IMR-90 (cell line): ENCODE measurements around the gene STAT5A.

Experiments used
- CHD1 ChIP-seq: IDR thresholded peaks from 2 replicates; pipeline ENCODE4 v1.6.1; 2012; ENCODE audit warnings: low read depth, low read length, improper control_type of control experiment
- CTCF ChIP-seq: conservative IDR thresholded peaks from 2 replicates; pipeline ENCODE4 v1.5.1; 2012; ENCODE audit warnings: mild to moderate bottlenecking, low read depth, low read length, improper control_type of control experiment
- ELK1 ChIP-seq: fragments of 150-350 bp; IDR thresholded peaks from 2 replicates; pipeline ENCODE4 v1.6.1; 2016; ENCODE audit warnings: low read depth, mild to moderate bottlenecking, low read length, moderate library complexity, borderline replicate concordance
- FOS ChIP-seq: fragments of 150-350 bp; IDR thresholded peaks from 2 replicates; pipeline ENCODE4 v1.6.1; 2016; ENCODE audit warnings: low read depth, low read length
- RAD21 ChIP-seq: IDR thresholded peaks from 2 replicates; pipeline ENCODE4 v1.6.1; 2012; ENCODE audit warnings: low read length, improper control_type of control experiment
- USF2 ChIP-seq: fragments of 150-350 bp; IDR thresholded peaks from 2 replicates; pipeline ENCODE4 v1.6.1; 2017; ENCODE audit warnings: mild to moderate bottlenecking, antibody characterized with exemption, low read length, low read depth

GRCh38 chr17:42322382-42323267, 34.3 kb downstream of the STAT5A start:
- no peak for TF ChIP-seq FOS
- peak; percentile 100 for TF ChIP-seq CTCF
- peak; percentile 99 for TF ChIP-seq RAD21
- TF ChIP-seq CHD1, result no peak
- TF ChIP-seq USF2, result no peak
- no peak for TF ChIP-seq ELK1
